GM19043 (cell line): ENCODE data around the gene FRK.
A peak's percentile ranks its signal among the peaks of the same experiment; 100 is the strongest.
"Not testable (repeated sequence)": the region's sequence is repeated elsewhere in the genome, so short reads cannot be mapped to it uniquely, and the experiment has no call there.

Experiments
- ATAC-seq: cut with Tn5 transposase; IDR thresholded peaks from one replicate; pipeline ENCODE4 v1.9.1; 2021; ENCODE audit warnings: low read depth; ENCODE audit not compliant: unreplicated experiment

Gene FRK

DNA sequence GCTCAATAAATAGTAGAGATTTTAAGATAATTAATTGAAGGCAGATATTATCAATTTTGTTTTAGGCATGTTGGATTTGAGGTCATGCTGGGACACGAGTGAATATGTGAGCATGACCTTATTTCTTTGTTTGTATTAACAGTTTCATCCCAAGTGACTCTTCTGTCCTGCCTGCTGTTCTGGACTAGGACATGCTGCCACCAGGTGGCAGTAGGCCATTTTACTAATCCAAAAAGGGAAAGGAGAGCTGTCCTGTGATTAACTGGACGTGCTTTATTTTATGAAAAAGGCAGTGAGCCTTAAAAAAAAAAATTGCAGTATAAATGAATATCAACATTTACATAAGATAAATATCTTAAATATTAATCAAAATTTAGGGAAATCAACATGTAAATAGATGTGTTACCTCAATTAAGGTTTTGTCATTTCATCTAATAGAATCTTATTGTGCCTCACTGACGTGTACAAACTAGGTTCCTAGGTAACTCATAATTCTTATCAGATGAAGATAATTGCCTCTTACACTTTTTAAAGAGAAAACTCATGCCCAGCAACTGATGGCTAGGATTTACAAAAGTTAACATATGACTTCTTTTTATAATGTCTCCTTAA is 49.8 kb downstream of the FRK start:
- ATAC-seq: peak; percentile 41

DNA sequence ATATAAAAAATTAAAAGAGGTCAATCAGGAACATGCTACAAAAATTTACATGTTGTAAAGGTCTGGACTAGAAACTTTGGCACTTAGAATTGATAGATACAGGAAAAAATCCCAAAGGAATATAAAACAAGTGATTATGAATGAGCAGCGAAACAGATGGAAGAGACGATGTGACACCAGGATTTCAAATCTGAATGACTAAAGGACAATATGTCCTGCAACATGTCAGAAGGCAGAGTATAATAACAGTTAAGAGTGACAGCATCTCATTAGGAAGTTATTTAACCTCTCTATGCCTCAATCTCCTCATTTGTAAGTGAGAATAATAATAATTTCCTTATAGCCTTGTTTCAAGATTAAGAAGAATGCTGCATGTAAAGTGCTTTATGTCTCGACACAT is 50.3 kb downstream of the FRK start:
- ATAC-seq: no peak

DNA sequence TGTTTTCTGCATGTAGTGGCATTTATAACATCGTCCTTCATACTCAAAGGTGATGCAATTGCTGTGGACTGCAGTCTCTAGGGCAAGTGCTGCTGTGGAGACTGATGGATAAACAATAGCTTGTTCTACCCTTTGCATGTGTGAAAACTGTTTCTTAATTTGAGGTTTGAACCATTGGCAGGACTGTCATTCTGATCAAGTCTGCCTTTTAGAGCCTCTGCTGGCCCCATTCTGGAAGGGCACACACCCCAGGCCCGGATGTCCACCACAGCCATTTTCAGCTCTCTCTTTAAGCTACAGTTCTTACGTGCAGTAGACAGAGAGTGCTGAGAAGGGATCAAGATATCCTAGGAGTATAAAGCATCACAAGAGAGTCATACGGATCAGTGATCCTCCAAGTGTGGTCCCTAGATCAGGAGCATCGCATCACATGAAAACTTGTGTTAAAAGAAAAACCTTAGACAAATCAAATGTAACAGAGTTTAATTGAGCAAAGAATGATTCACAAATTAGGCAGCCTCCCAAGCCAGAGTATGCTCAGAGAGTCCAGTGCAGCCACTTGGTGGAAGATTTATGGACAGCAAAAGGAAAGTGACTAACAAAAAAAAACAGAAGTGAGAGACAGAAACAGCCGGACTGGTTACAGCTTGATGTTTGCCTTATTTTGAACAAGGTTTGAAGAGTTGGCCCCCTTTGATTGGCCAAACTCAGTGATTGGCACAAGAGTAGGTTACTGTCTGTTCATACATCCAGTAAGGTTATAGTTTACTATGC is 52.0 kb downstream of the FRK start:
- ATAC-seq: peak; percentile 52

DNA sequence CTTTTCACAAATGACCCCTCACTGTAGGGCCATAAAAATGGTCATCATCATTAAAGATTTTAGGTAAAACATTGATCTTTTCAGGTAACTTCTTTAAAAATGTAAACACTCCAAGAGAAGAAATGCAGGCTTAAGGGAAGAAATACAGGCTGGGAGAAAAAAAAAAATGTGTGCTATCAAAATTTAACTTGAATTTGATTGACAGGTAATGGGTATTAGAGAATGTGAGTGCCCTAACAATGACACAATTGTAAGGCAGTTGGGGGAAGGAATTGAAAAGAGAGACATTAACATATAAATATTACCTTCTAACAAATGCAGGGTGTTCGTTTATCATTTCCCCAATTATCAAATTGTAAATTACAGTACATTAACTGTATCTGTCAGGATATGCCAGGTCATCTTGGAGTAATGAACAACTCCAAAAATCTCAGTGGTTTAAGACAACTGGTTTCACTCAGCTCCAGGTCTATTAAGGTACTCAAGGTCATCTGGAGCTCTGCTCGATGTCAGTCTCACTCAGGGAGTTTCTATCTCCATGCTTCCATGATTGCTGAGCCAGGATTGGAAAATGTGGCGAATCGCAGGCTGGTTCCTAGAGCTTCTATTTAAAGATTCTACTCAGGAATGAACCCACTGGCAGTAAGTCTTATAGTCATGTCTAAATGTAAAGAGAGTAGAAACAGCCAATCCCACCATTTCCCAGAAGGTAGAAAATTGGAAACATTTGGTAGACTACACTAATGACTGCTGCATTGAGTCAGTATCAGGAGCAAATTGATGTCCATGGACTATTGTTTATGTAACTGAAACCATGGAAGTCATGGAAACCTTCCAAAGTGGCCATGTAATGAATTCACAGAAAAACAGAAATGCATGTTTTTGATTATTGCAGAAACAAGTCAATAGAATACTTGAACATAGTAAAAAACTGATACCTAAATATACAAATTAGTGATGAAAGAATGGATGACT is 55.6 kb downstream of the FRK start:
- ATAC-seq: no peak

DNA sequence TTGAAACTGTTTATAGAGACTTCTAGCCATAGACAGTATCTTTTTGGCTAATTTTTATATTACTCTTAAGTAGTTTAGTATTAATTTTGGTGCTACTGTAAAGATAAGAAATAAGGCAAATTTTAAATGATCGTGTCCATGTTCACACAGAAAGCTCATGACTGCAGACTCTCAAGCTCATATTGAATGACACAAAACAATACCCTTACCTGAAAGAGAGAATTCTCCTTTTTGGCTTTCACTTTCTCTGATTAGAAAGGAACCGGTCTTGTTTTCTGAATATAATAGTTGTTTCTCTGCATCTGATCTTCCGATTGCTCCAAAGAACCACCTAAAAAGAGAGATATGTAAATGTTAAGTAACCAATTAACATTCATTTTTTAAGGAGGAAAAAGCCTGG is 57.0 kb downstream of the FRK start:
- ATAC-seq: peak; percentile 78

DNA sequence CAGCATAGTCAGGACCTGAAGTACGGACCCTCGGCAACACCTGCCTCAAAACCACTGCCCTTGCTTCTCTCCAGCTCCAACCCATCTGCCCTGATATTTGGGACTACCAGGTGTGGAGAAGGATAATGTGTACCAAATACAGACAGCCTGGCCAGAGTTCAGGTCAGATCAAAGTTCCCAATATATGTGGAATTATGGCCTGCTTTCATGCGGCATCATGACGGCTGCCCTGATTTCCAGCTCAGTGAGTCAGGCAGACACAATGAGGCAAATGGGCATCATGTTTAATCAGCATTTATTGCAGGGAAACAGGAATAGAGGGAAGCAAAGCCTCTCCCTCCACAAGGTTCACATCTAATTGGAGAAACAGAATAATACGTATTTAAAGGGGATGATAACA is 57.9 kb downstream of the FRK start:
- no peak for ATAC-seq

DNA sequence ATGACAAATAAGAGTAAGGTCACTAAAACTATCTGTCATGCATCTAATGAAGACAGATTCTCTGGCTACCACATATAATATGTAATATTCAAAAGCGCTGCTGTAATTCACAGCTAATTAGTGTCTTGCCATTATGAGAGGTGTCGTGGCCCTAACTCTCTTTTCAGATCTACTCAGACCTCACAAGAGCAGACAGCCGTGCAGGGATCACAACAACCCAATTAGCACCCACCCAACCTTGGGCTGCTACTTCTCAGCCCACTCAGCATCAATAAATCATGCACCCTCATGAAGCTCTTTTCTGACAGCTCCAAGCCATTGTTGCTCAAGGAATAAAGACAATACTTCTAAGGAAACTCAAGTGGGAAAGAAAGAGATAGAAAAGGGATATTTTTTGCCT is 61.5 kb downstream of the FRK start:
- no peak for ATAC-seq

DNA sequence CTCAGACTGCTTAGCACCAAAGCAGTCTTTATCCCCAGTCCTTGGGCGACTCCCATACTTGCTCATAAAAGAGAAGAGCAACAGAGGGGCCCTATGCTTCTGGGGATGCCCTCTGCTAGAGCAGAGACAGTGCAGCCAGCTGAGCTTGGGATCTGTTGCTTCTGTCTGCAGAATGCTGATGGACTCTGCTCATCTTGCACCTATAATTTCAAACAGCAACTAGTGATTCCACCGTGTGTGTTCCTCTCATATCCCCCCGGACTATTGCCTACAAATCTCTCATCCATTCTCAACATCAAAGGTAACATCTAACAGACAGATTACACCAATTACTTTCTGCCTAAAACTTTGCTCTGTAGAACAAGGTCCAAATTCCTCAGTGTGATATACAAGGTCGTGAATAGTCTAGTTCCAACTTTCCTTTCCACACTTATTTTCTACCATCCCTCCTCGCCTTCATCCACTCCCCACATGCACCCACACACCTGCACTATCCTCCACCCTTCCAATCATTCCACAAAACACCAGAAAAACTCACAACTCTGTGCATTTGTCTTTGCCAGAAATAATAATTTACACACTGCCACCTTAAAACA is 62.6 kb downstream of the FRK start:
- no peak for ATAC-seq

DNA sequence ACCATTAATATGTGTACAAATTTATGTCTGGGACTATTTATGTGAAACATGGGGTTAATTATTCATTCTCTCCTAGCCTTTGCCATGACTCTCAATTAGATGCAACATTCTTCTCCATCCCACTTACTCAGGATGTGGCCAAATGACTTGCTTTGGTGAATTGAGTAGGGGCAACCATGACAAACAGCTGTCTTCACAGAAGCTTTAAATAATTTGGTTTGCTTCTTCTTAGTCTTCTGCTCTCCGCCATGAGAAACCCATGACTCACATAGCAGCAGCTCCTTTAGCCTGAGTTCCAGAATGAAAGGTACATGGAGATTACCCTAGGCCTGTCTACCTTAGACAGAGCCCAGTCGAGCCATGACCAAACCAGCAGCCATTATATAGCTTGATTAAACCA is 74.7 kb downstream of the FRK start:
- ATAC-seq: no peak

DNA sequence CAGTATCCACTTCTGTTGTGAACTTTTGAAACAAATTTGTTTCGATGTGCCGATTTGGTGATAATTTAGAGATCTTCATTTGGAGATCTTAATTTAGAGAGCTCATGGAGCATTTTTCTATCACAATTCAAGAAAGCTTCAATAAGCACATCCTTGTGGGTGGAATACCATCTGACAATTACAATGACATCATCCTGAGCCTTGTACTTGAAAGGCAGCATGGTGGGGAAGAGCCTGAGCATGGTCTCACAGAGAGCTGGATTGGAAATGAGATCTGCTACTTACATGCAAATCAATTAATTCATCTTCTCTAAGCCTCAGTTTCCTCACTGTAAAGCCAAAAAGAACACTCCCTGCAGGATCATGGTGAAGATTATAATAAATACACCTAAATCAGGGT is 75.9 kb downstream of the FRK start:
- ATAC-seq: no peak

DNA sequence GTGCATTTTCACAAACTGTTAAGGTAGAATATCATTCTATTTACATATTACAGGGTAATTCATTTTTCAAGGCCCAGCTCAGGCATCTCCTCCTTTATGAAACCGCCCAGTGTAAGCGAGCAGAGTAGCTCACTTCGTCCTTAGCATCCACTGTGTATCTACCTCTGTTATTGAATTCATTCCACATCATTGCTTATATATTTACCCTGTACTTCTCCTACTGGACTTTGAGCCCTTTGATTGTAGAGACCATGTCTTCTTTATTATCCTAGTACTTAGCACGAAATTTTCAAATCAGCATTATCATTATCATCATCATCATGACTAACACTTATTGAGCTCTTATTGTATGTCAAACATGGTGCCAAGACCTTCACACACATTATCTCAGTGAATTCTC is 76.7 kb downstream of the FRK start:
- no peak for ATAC-seq

DNA sequence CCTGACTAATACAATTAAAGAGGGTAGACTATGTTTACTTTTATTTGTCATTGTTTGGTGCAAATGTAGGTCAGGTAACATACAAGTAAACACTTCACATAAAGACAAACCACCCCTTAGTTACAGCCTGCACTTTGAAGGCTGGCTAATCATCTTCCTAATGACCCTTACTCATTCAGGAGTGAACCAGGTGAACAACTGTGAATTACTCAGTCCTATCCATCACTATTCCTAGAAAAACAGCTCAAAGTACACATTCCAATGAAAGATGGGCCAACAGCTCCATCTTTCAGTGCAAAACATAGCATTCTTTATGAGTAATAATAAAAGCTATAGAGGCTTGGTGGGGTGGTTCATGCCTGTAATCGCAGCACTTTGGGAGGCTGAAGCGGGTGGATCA is 78.2 kb downstream of the FRK start:
- no peak for ATAC-seq

DNA sequence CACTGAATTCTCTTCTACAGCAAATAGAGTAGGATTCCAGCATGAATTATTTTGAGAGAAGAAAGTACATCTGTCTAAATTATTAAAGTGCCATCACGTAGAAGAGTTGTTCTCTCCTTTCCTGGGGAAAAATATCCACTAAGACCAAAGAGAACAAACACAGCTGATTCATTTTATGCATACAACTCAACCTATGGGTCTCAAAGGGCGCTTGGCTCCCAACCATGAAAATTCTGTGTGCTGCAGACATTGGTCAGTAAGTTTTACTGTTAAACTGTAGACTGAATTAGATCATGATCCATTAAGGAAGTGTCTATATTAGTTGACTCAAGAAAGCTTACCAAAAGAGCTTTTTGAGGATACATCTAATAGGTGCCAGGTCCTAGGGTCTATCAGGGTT is 83.5 kb downstream of the FRK start:
- no peak for ATAC-seq

DNA sequence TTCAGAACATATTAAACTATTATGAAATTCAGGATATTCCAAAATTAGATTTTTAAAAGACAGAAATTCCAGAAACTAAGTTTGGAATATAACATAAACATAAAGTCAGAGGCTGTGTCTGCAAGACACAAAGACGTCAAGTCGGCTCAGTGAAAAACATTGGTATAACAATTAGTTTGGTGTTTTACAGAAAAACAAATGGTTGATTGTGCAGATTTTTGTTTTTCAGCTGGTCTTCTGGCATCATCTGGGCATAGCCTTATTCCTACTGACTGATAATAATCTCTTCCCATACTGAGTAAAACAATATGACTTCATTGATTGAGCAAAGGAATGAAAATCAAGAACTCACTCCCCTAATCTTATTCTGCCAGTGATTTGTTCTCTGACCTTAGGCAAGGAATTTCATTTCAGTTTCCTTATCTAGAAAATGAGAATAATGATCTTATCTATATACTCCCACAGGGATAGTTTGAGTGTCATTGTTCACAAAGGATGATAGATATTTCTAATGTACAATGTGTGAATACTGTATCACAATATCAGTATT is 84.3 kb downstream of the FRK start:
- ATAC-seq: no peak

DNA sequence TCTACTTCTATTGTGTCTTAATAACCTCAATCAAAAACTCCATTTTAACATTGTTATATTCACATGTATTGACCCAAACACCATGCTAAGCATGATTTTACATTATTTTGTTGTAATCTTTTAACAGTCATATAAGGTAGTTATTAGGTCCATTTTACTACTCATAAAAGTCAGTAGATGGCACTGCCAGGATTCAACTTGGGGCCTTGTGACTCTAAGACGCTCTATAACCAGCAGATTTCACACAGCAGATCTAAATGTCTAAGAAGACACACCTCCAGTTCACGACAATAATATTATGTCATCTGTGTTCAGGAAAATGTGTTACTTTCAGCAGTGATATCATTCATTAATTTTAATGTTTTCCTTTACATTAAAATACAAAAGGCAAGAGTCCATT is 88.0 kb downstream of the FRK start:
- no peak for ATAC-seq

DNA sequence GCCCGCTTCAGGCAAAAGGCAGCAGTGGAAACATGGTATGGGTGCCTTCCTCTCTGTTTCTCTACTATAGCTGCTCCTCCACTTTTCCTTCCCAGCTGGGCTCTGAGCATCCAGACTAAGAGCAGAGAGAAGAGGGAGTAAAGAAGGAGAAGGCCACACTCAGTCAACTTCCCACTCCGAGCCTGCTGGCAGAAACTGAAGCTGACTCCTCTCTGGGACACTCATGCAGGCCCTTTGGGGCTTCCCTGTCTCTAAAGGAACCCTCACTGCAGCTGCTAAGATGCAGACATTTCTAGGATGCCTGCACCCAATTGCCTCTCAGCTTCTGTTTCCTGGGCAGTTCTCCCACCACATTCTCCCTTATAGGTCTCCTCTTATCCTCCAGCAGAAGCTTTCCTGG is 88.9 kb downstream of the FRK start:
- no peak for ATAC-seq

DNA sequence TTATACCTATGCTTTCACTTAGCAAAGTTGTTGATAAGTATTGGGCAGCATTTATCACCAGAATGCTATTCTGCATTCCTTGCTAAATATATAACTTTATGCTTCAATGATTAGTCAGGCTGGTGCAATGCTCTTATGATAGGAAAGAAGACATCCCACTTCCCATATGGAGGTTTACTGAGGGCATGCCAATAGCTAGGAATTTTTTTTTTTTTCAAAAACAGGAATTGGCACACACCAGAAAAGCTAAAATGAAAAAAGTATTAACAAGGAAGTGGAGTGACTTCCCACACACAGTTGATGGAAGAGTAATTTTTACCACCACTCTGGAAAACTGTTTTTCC is 90.8 kb downstream of the FRK start:
- no peak for ATAC-seq

DNA sequence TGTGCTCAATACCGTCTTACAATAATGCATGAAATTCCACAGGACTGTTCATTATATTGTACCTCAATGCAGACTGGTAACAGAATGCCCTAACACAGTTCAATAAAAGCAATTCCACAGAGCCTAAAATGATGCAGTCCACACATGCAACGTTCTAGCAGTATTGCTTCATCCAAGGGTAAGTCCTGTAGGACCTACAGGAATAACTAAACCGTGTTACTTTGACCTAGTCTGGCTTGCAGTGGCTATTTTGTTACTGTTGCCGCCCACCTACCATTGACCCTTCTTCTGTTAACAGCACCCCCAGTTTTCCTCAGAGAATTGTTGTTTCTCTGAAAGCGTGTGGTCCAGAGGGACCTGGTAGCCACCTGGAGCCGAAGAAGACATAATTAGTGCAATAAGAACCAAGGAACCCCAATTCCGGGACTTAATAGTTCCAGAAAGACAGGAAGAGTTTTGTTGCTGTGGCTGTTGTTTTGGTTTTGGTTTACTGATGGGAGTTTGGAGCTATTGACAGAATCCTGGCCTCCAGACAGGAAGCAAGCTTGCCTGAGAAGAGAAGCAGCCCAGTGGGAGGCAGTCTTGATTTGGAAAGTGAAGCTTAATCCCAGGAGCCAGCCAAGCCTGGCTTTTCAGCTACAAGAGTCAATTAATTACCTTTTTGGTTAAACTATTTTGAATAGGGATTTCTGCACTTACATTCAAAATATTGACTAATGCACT is 91.3 kb downstream of the FRK start:
- no peak for ATAC-seq

DNA sequence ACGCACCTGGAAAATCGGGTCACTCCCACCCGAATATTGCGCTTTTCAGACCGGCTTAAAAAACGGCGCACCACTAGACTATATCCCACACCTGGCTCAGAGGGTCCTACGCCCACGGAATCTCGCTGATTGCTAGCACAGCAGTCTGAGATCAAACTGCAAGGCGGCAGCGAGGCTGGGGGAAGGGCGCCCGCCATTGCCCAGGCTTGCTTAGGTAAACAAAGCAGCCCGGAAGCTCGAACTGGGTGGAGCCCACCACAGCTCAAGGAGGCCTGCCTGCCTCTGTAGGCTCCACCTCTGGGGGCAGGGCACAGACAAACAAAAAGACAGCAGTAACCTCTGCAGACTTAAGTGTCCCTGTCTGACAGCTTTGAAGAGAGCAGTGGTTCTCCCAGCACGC is 100.4 kb downstream of the FRK start:
- ATAC-seq: not testable (repeated sequence)

DNA sequence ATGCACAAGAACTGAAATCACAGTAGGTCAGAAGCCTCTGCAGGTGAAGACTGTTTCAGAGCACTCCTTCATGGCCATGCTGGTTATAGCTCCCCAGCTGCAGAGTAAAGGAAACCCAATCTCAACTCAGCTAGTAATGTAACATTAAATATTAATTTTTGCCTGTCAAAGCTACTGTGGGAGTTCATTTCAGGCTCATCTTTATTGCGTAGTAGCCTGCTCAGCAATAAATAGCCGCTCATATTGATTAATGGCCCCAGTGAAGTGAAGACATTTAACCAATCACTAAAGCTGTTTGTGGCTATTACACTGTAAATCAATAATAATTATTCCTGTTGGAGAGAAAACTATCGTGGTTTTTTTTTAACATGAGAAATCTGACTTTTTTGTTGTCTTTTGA is 101.7 kb downstream of the FRK start:
- no peak for ATAC-seq
